K562 (cell line): ENCODE results near the gene FAM89B. TPM values are rescaled to one million over a fixed set of nuclear protein-coding genes. Genes with fewer than 3 reads are reported as not detected.
A peak's percentile ranks its signal among the peaks of the same experiment; 100 is the strongest.

Experiments used
- BMI1 ChIP-seq: fragments of 150-350 bp; IDR thresholded peaks from 2 replicates; pipeline ENCODE4 v1.6.1; 2014; ENCODE audit warnings: low read length
- BRD9 ChIP-seq: fragments of 450-650 bp; IDR thresholded peaks from 2 replicates; pipeline ENCODE4 v1.6.1; 2018; ENCODE audit warnings: low read depth; ENCODE audit not compliant: partially characterized antibody
- CBFB ChIP-seq: sonication (generic); formaldehyde crosslinking; IDR thresholded peaks from 2 replicates; pipeline ENCODE4 v1.4.0; 2020; ENCODE audit warnings: mild to moderate bottlenecking, missing genetic modification reagents
- ESRRB ChIP-seq: fragments of 250-450 bp; sonication (Bioruptor Pico); IDR thresholded peaks from 2 replicates; pipeline ENCODE4 v1.5.0; 2020; ENCODE audit warnings: mild to moderate bottlenecking, moderate library complexity, borderline replicate concordance
- HIVEP1 ChIP-seq: fragments of 250-450 bp; sonication (Bioruptor Pico); IDR thresholded peaks from 2 replicates; pipeline ENCODE4 v1.4.0; 2020; ENCODE audit warnings: mild to moderate bottlenecking
- KDM1A ChIP-seq, 2 experiments: fragments of 450-650 bp; IDR thresholded peaks; 2 replicates each; pipeline ENCODE4 v1.6.1; 2016; ENCODE audit warnings: mild to moderate bottlenecking in 2 of 2
- MAX ChIP-seq: sonication (generic); formaldehyde crosslinking; IDR thresholded peaks from 2 replicates; pipeline ENCODE4 v1.9.0; 2022; ENCODE audit warnings: mild to moderate bottlenecking, missing genetic modification reagents
- NCOA2 ChIP-seq, 2 experiments: fragments of 450-650 bp; IDR thresholded peaks; 2 replicates each; pipeline ENCODE4 v1.6.1; 2018; ENCODE audit warnings: mild to moderate bottlenecking in 2 of 2, moderate library complexity in 1 of 2; ENCODE audit not compliant: partially characterized antibody in 2 of 2
- NR2C2 ChIP-seq, 2 experiments: fragments of 200-800 bp in 1 of 2; sonication (Bioruptor generic) in 1 of 2; sonication (generic) in 1 of 2; formaldehyde crosslinking in 1 of 2; IDR thresholded peaks; 2 replicates each; pipeline versions ENCODE4 v1.6.1 to v1.8.0; 2016 to 2022; ENCODE audit warnings: mild to moderate bottlenecking in 1 of 2, missing compliant biosample characterization in 1 of 2, missing genetic modification characterization in 1 of 2, missing genetic modification reagents in 1 of 2
- POLR2A ChIP-seq: fragments of 450-650 bp; conservative IDR thresholded peaks from 2 replicates; pipeline ENCODE4 v1.6.1; 2016
- ZBTB1 ChIP-seq: sonication (generic); formaldehyde crosslinking; IDR thresholded peaks from 2 replicates; pipeline ENCODE4 v1.8.1; 2023; ENCODE audit warnings: missing genetic modification reagents, low read depth, mild to moderate bottlenecking, borderline replicate concordance
- ZBTB40 ChIP-seq, 2 experiments: fragments of 450-650 bp in 1 of 2; sonication (generic) in 1 of 2; formaldehyde crosslinking in 1 of 2; IDR thresholded peaks; 2 replicates each; pipeline versions ENCODE4 v1.7.1 to v1.9.0; 2016 to 2022; ENCODE audit warnings: inconsistent platforms in 1 of 2, mild to moderate bottlenecking in 1 of 2, missing genetic modification reagents in 1 of 2
- ZBTB7A ChIP-seq: IDR thresholded peaks from 2 replicates; pipeline ENCODE4 v1.6.1; 2011; ENCODE audit warnings: low read depth, mild to moderate bottlenecking, low read length, moderate library complexity, borderline replicate concordance; ENCODE audit not compliant: control insufficient read depth
- ZNF175 ChIP-seq: fragments of 200-800 bp; sonication (Bioruptor generic); IDR thresholded peaks from 2 replicates; pipeline ENCODE4 v1.6.1; 2016; ENCODE audit warnings: low read depth, mild to moderate bottlenecking, missing genetic modification characterization, missing compliant biosample characterization
- polyA plus RNA-seq, 8 experiments: library from polyadenylated mRNA; depleted of rRNA in 4 of 8; stranded (reverse) in 5 of 8; unstranded in 3 of 8; fragments of >200 nt; fragmentation: Nextera tagmentation in 2 of 8; fragmentation: Illumina TruSeq in 1 of 8; extraction: Ambion mirVana in 2 of 8; extraction: Trizol in 1 of 8; gene quantifications; 2 replicates each; pipeline versions ENCODE4 v1.2.1 to v1.2.3, GENCODE V29; 2011 to 2014; ENCODE audit warnings: inconsistent platforms in 1 of 8, missing spikeins in 1 of 8
- total RNA-seq, 7 experiments: library from RNA; depleted of rRNA in 6 of 7; stranded (reverse); fragments of >200 nt in 6 of 7; fragmentation: Illumina TruSeq in 2 of 7; extraction: Trizol in 2 of 7; gene quantifications; 2 replicates each; pipeline versions ENCODE4 v1.2.1 to v1.2.3, GENCODE V29; 2011 to 2021; ENCODE audit warnings: low replicate concordance in 1 of 7

Gene FAM89B
- total and polyA plus RNA-seq, 9 of the 15 experiments (the other 6 are each of a cell fraction or from before 2014, with no cell fraction given) = 0.32 to 27.6 (median 11.9) TPM

- TF ChIP-seq MAX (CRISPR knock-in tag) (peak; percentile 63), NCOA2 (IDR thresholded peaks at IDR 0.05; ENCODE audit: partially characterized antibody in 2 of 2) (no peak), NR2C2 (CRISPR knock-in tag; IDR thresholded peaks at IDR 0.05) (peak; percentile 75), NR2C2 (tag; IDR thresholded peaks at IDR 0.05) (peak; percentile 90), ESRRB (CRISPR knock-in tag) (no peak), KDM1A (IDR thresholded peaks at IDR 0.05) (no peak), ZNF175 (CRISPR knock-in tag) (no peak), CBFB (peak; percentile 62; the same call in 1 of the 2 replicates), ZBTB40 (IDR thresholded peaks at IDR 0.05) (peak; percentile 71), ZBTB40 (CRISPR knock-in tag; IDR thresholded peaks at IDR 0.05) (no peak), BMI1 (no peak), HIVEP1 (CRISPR knock-in tag) (0 out of 2 replicates have a peak, but pooled peaks have one; percentile 72), ZBTB7A (peak; percentile 65), BRD9 (no peak), POLR2A (peak; percentile 69), ZBTB1 (CRISPR knock-in tag) (0 out of 2 replicates have a peak, but pooled peaks have one; percentile 56)
- TF ChIP-seq, all 486 proteins: peak for 148
These were observed 31.8 kb upstream of the FAM89B start (continued) for GRCh38 chr11:65540290-65541092.
